SK-N-SH treated with all-trans-retinoic acid at 6 μM for 48 hours (cell line): ENCODE results near the gene CTSH.

Source experiments
- ATAC-seq: fragments of 200-7000 bp; cut with Tn5 transposase; 3 replicates; pipeline ENCODE4 v1.9.1; 2020; ENCODE audit warnings: mild to moderate bottlenecking, moderate library complexity
- ARNTL ChIP-seq: fragments of 450-650 bp; formaldehyde crosslinking; IDR thresholded peaks from 2 replicates; pipeline ENCODE4 v1.5.0; 2020; ENCODE audit warnings: low read depth, mild to moderate bottlenecking, moderate library complexity, borderline replicate concordance
- BACH2 ChIP-seq: fragments of 250-450 bp; sonication (Bioruptor Pico); IDR thresholded peaks from 2 replicates; pipeline ENCODE4 v1.9.0; 2021; ENCODE audit warnings: mild to moderate bottlenecking, borderline replicate concordance
- CSDC2 ChIP-seq: fragments of 250-450 bp; sonication (Bioruptor Pico); IDR thresholded peaks from 2 replicates; pipeline ENCODE4 v1.5.0; 2020; ENCODE audit warnings: mild to moderate bottlenecking, moderate library complexity
- CSRNP3 ChIP-seq: fragments of 250-450 bp; sonication (Bioruptor Pico); IDR thresholded peaks from 2 replicates; pipeline ENCODE4 v1.5.1; 2021; ENCODE audit warnings: mild to moderate bottlenecking, moderate library complexity
- ESRRG ChIP-seq: fragments of 250-450 bp; sonication (Bioruptor Pico); IDR thresholded peaks from 2 replicates; pipeline ENCODE4 v1.6.1; 2021; ENCODE audit warnings: mild to moderate bottlenecking
- GLIS3 ChIP-seq: fragments of 250-450 bp; sonication (Bioruptor Pico); IDR thresholded peaks from 2 replicates; pipeline ENCODE4 v1.5.0; 2020; ENCODE audit warnings: mild to moderate bottlenecking, moderate library complexity
- ISL1 ChIP-seq: fragments of 250-450 bp; sonication (Bioruptor Pico); IDR thresholded peaks from 2 replicates; pipeline ENCODE4 v2.1.2; 2022; ENCODE audit warnings: mild to moderate bottlenecking, moderate library complexity
- OSR1 ChIP-seq: fragments of 250-450 bp; sonication (Bioruptor Pico); IDR thresholded peaks from 2 replicates; pipeline ENCODE4 v1.8.0; 2022; ENCODE audit warnings: moderate library complexity, mild to moderate bottlenecking, inconsistent platforms
- PPARA ChIP-seq: fragments of 250-450 bp; sonication (Bioruptor Pico); IDR thresholded peaks from 2 replicates; pipeline ENCODE4 v1.5.0; 2020; ENCODE audit warnings: mild to moderate bottlenecking, borderline replicate concordance
- RARB ChIP-seq: fragments of 250-450 bp; sonication (Bioruptor Pico); IDR thresholded peaks from 2 replicates; pipeline ENCODE4 v1.8.0; 2021; ENCODE audit warnings: mild to moderate bottlenecking, moderate library complexity
- SNAI2 ChIP-seq: fragments of 250-450 bp; sonication (Bioruptor Pico); IDR thresholded peaks from 2 replicates; pipeline ENCODE4 v1.5.0; 2020; ENCODE audit warnings: mild to moderate bottlenecking, moderate library complexity
- TCF4 ChIP-seq: fragments of 250-450 bp; sonication (Bioruptor Pico); IDR thresholded peaks from 2 replicates; pipeline ENCODE4 v1.8.0; 2021; ENCODE audit warnings: mild to moderate bottlenecking, moderate library complexity, borderline replicate concordance
- TOX ChIP-seq: fragments of 250-450 bp; sonication (Bioruptor Pico); IDR thresholded peaks from 2 replicates; pipeline ENCODE4 v1.8.0; 2021; ENCODE audit warnings: mild to moderate bottlenecking, moderate library complexity, borderline replicate concordance
- ZC3H10 ChIP-seq: fragments of 250-450 bp; sonication (Bioruptor Pico); IDR thresholded peaks from 2 replicates; pipeline ENCODE4 v1.5.1; 2021; ENCODE audit warnings: mild to moderate bottlenecking, moderate library complexity
- ZFP3 ChIP-seq: fragments of 250-450 bp; sonication (Bioruptor Pico); IDR thresholded peaks from 2 replicates; pipeline ENCODE4 v1.5.0; 2020; ENCODE audit warnings: mild to moderate bottlenecking, moderate library complexity
- ZFP30 ChIP-seq: fragments of 450-650 bp; formaldehyde crosslinking; IDR thresholded peaks from 2 replicates; pipeline ENCODE4 v1.5.0; 2022; ENCODE audit warnings: mild to moderate bottlenecking, moderate library complexity
- ZNF565 ChIP-seq: fragments of 450-650 bp; formaldehyde crosslinking; conservative IDR thresholded peaks from 2 replicates; pipeline ENCODE4 v1.5.0; 2020; ENCODE audit warnings: low read depth, mild to moderate bottlenecking, moderate library complexity
- ZNF70 ChIP-seq: fragments of 450-650 bp; formaldehyde crosslinking; IDR thresholded peaks from 2 replicates; pipeline ENCODE4 v1.5.0; 2020; ENCODE audit warnings: mild to moderate bottlenecking, moderate library complexity
- TF ChIP-seq, protein P1 (sequence below): fragments of 250-450 bp; sonication (Bioruptor Pico); IDR thresholded peaks from 2 replicates; pipeline ENCODE4 v1.8.0; 2021; ENCODE audit warnings: low read depth, mild to moderate bottlenecking, moderate library complexity, borderline replicate concordance
- TF ChIP-seq, protein P2 (sequence below): fragments of 250-450 bp; sonication (Bioruptor Pico); IDR thresholded peaks from 2 replicates; pipeline ENCODE4 v1.8.0; 2020; ENCODE audit warnings: mild to moderate bottlenecking, moderate library complexity, borderline replicate concordance
- TF ChIP-seq, protein P3 (sequence below): fragments of 250-450 bp; sonication (Bioruptor Pico); IDR thresholded peaks from 2 replicates; pipeline ENCODE4 v1.5.0; 2020; ENCODE audit warnings: mild to moderate bottlenecking, moderate library complexity

CTSH gene

DNA sequence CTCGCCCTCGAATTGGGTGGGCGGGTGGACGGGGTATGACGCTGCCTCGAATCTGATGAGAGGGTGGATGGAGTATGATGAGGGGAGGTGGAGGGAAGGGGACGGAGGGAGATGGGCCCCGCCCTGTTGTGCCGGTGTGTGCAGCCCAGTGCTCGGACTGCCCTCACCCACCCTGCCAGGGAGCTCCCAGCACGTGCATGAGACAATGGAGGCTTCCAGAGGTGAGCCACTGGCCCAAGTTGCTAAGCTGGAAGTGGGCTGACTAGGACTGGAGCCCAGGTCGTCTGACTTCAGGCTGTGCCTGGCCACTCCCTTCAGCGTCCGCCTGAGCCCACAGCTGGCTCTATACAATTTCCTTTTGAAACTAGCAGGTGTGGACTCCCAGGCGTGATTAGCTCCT lies 47.0 kb upstream of the CTSH start (continued):
- TF ChIP-seq, protein P1, sequence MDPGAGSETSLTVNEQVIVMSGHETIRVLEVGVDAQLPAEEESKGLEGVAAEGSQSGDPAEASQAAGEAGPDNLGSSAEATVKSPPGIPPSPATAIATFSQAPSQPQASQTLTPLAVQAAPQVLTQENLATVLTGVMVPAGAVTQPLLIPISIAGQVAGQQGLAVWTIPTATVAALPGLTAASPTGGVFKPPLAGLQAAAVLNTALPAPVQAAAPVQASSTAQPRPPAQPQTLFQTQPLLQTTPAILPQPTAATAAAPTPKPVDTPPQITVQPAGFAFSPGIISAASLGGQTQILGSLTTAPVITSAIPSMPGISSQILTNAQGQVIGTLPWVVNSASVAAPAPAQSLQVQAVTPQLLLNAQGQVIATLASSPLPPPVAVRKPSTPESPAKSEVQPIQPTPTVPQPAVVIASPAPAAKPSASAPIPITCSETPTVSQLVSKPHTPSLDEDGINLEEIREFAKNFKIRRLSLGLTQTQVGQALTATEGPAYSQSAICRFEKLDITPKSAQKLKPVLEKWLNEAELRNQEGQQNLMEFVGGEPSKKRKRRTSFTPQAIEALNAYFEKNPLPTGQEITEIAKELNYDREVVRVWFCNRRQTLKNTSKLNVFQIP (CRISPR knock-in tag), result no peak
- no peak for TF ChIP-seq ZNF70 (CRISPR knock-in tag)
- TF ChIP-seq CSDC2 (CRISPR knock-in tag), result no peak
- TF ChIP-seq ISL1 (CRISPR knock-in tag), result no peak
- TF ChIP-seq, protein P2, sequence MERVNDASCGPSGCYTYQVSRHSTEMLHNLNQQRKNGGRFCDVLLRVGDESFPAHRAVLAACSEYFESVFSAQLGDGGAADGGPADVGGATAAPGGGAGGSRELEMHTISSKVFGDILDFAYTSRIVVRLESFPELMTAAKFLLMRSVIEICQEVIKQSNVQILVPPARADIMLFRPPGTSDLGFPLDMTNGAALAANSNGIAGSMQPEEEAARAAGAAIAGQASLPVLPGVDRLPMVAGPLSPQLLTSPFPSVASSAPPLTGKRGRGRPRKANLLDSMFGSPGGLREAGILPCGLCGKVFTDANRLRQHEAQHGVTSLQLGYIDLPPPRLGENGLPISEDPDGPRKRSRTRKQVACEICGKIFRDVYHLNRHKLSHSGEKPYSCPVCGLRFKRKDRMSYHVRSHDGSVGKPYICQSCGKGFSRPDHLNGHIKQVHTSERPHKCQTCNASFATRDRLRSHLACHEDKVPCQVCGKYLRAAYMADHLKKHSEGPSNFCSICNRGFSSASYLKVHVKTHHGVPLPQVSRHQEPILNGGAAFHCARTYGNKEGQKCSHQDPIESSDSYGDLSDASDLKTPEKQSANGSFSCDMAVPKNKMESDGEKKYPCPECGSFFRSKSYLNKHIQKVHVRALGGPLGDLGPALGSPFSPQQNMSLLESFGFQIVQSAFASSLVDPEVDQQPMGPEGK, result no peak
- no peak for TF ChIP-seq ZFP30 (CRISPR knock-in tag)
- no peak for TF ChIP-seq PPARA (CRISPR knock-in tag)
- no peak for TF ChIP-seq ZFP3 (CRISPR knock-in tag)
- TF ChIP-seq GLIS3 (CRISPR knock-in tag), result no peak
- no peak for TF ChIP-seq SNAI2 (CRISPR knock-in tag)
- no peak for TF ChIP-seq RARB (CRISPR knock-in tag)
- no peak for TF ChIP-seq TCF4 (CRISPR knock-in tag)

- no peak for TF ChIP-seq ZC3H10 (CRISPR knock-in tag)
- TF ChIP-seq ZFP30 (CRISPR knock-in tag), result no peak
- no peak for TF ChIP-seq ARNTL (CRISPR knock-in tag)
- TF ChIP-seq ISL1 (CRISPR knock-in tag), result no peak
- TF ChIP-seq TOX, result no peak
- no peak for TF ChIP-seq ESRRG (CRISPR knock-in tag)
- no peak for TF ChIP-seq ZFP3 (CRISPR knock-in tag)
- no peak for ATAC-seq
These were observed 46.6 kb upstream of the CTSH start for GRCh38 chr15:78991476-78991875.

DNA sequence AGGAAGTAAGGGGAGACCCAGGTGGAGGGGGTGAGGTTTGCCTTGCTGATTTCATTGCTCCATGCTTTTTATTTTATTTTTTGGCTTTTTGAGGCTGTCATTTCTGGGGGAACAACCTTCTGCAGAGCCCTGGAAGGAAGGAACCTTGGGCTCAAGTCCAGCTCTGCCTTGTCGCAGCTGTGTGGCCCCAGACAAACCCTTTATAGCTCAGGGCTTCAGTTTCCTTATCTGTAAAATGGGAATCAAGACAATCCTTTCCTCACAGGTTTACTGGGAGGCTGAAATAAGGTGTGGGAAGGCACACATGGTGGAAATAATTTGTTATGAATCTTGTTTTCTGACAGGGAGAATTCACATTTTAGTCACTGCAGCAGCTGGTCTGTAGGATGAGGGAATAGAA lies 45.4 kb upstream of the CTSH start:
- ATAC-seq, result no peak
- no peak for TF ChIP-seq BACH2 (CRISPR knock-in tag)
- TF ChIP-seq, protein P1 (CRISPR knock-in tag), result no peak
- TF ChIP-seq GLIS3 (CRISPR knock-in tag), result no peak
- TF ChIP-seq OSR1 (CRISPR knock-in tag), result no peak
- no peak for TF ChIP-seq ZNF565
- no peak for TF ChIP-seq RARB (CRISPR knock-in tag)
- TF ChIP-seq, all 23 proteins: peak for 0

DNA sequence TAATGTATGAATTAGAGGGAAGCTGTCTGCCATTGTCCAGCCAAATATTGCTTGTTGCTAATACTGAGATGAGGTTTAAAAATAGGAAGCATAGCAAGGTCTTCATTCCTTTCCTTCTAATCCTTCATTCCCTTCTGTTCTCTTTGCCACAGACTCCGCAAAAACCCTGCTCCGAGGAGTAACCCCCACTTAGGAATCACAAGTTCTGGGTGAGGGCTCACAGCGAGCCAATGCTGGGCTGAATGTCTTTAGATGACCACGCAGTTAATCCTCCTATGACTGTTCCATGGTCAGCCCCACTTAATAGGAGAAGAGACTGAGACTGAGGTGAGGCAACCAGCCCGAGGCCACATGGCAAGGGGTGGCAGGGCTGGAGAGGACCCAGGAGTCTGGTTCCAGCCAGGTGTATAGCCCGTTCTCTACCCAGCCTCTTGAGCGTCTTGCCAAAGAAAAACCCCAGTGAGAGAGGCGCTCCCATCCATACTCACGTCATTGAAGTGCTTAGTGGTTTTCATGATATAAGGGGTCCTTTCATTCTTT lies 44.9 kb upstream of the CTSH start:
- no peak for ATAC-seq
- no peak for TF ChIP-seq BACH2 (CRISPR knock-in tag)

- ATAC-seq, result peak; percentile 90
- TF ChIP-seq ESRRG (CRISPR knock-in tag) (no peak), RARB (CRISPR knock-in tag) (no peak), ISL1 (CRISPR knock-in tag) (no peak), OSR1 (CRISPR knock-in tag) (no peak)
These were observed 43.6 kb upstream of the CTSH start for GRCh38 chr15:78988361-78988911.

- ATAC-seq, result no peak
- no peak for TF ChIP-seq BACH2 (CRISPR knock-in tag)
- no peak for TF ChIP-seq TCF4 (CRISPR knock-in tag)
- TF ChIP-seq, protein P3, sequence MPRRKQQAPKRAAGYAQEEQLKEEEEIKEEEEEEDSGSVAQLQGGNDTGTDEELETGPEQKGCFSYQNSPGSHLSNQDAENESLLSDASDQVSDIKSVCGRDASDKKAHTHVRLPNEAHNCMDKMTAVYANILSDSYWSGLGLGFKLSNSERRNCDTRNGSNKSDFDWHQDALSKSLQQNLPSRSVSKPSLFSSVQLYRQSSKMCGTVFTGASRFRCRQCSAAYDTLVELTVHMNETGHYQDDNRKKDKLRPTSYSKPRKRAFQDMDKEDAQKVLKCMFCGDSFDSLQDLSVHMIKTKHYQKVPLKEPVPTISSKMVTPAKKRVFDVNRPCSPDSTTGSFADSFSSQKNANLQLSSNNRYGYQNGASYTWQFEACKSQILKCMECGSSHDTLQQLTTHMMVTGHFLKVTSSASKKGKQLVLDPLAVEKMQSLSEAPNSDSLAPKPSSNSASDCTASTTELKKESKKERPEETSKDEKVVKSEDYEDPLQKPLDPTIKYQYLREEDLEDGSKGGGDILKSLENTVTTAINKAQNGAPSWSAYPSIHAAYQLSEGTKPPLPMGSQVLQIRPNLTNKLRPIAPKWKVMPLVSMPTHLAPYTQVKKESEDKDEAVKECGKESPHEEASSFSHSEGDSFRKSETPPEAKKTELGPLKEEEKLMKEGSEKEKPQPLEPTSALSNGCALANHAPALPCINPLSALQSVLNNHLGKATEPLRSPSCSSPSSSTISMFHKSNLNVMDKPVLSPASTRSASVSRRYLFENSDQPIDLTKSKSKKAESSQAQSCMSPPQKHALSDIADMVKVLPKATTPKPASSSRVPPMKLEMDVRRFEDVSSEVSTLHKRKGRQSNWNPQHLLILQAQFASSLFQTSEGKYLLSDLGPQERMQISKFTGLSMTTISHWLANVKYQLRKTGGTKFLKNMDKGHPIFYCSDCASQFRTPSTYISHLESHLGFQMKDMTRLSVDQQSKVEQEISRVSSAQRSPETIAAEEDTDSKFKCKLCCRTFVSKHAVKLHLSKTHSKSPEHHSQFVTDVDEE, result no peak
- no peak for TF ChIP-seq ARNTL (CRISPR knock-in tag)
- no peak for TF ChIP-seq CSDC2 (CRISPR knock-in tag)
- no peak for TF ChIP-seq CSRNP3 (CRISPR knock-in tag)
- no peak for TF ChIP-seq TOX
These were observed 42.9 kb upstream of the CTSH start for GRCh38 chr15:78987556-78988360.
